T-helper 1 cell treated with Interleukin-12 subunit alpha and Interleukin-12 subunit beta and Interleukin-4 antibody, amounts not matched to agents 30 ng/mL and 1 ng/mL, for 36 hours (primary cell): ENCODE results near the gene IGF1. TPM values are rescaled to one million over a fixed set of nuclear protein-coding genes. Genes with fewer than 3 reads are reported as not detected.

Source experiments
- intact Hi-C: fragments of 100-400 bp; cut with micrococcal nuclease; formaldehyde crosslinking; loops from one replicate; pipeline ENCODE4 v1.15.1; 2024
- total RNA-seq: library from RNA; stranded (reverse); gene quantifications from 2 replicates; pipeline ENCODE4 v1.2.3, GENCODE V29; 2022

The IGF1 gene
- total RNA-seq, 1 donor from 2014 or later: 0.59 TPM

DNA sequence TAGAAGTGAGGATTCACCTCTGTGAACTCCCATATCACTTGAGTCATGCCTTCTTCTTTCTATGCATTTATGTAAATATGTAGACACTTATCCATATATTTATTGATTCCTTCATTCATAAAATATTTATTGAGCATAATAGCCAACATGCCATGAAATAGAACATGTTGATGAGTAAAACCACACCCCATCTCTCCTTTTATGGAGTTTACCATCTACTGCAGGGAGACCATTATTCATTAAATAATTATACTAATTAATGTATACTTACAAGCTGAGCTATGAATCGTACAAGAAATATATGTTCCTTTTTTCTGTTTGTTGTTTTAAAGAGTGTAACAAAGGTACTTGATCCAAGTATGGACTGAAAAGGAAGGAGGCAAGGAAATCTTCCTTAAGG is 17.4 kb upstream of the IGF1 start:
- intact Hi-C loops: no loop called here

DNA sequence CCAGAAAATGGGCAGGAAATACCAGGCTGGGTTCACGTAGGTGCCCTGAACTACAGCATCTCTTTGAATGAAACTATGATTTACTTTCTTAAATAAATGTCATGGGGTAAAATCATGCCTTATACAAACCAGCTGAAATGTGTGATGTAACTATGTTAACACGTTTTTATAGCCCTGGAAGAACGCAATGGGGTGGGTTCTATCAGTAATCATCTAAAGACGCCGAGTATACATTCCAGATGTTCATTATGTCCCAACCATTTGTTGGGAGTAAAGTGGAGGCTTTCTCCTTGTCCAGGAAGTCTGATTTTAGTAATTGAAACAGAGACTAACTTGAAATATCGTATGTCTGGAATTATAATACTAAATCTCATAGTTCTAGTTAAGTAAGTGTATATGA is 16.2 kb upstream of the IGF1 start:
- intact Hi-C loops: no loop called here

DNA sequence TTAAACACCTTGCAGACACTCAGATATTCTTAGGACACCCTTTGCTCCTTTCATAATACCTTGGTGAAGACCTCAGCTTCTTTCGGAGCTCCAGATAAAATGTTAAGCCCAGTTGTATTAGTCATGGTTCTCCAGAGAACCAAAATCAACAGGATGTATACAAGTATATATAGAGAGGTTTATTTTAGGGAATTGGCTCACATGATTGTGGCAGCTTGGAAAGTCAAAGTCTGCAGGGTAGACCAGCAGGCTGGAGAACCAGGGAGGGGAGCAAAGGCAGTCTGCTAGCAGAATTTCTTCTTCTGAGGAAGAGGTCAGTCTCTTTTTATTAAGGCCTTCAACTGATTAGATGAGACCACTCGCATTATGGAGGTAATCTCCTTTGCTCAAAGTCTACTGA is 6.9 kb upstream of the IGF1 start:
- intact Hi-C loops: no loop called here

DNA sequence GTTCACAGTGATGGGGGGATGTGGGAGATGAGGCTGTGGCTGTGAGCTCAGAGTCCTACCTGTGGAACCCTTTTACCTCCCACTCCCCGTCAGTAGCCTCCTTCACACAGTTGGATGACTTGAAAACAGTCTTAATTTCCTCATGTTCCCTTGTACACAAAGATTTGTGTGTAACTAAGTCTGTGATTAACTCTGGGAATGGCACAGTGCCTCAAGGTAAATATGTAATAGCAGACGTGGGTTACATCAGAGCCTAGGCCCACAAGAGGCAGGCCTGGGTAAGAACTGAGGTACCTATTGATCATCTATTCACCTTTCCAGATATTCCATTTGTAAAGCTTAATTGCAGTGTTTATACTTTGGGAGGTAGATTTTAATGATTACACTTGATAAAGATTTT is 5.8 kb upstream of the IGF1 start:
- intact Hi-C loops: no loop called here

DNA sequence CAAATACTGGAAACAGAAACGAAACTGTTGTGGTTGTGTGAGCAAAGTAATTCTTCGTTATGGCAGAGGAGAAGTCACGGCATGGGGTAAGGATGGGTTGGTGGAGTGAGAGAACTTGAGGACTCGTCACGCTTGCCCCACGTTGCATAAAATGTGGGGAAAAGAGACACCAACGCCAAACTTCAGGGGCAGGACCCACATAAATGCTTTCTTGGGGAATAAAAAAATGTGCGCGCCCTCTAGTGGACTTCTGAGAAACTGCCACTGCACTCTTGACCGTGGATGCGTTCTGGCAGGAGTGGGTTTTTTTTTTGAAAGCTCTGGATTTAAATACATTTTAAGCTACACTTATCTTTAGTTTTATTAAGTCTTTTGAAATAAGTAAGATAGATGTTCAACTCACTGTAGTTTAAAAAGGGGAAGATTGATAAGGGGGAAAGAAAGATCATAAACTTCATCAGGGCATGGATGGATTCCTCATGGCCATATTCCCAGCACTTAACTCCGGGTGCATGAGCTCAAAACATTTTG is 4.1 kb upstream of the IGF1 start:
- intact Hi-C loops: loop anchor here (1.0 to 5.0 kb wide), 8 partner anchors 63 to 1077 kb away; partner anchors contain the start of genes ARL1, NUP37 and PARPBP

DNA sequence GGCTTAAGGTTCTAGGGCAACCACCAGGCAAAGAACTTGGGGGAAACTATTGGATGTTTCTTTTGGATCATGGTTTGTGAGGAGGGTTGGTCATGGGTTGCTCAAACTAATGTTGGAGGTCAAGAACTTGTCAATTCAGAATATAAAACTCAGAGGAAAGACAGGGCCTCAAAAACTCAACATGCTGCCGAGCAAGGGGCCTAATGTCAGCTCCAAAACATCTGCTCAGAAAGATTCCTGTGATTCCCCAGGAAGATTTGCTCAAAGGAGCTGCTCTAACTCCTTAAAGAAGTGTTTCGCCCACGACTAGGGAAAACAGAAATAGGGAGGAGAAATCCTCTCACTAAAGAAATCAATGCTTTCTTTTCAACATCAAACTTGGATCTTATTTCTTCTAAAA is 3.7 kb upstream of the IGF1 start:
- intact Hi-C loops: loop anchor here (1.0 to 5.0 kb wide), 8 partner anchors 63 to 1077 kb away; partner anchors contain the start of genes ARL1, NUP37 and PARPBP

DNA sequence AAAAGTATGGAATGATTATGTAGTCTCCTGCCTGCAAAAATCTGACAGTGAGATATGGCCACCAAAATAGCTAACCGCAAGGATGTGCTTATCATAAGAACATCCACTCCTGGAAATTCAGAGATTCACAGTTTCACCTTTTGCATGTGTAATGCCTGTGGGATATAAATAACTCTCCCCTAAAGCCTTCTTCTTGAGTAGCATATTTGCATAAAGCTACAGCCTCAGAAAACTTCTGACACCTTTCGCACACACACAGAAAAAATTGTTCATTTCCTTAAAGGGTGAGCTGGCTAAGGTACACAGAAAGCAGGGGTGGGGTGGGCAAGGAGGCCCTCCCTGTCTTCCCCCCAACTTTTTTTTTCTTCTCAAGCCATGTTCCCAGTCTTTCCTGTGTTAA is 3.1 kb upstream of the IGF1 start:
- intact Hi-C loops: loop anchor here (1.0 to 5.0 kb wide), 2 partner anchors 421 to 1076 kb away; partner anchors contain the start of gene ARL1

DNA sequence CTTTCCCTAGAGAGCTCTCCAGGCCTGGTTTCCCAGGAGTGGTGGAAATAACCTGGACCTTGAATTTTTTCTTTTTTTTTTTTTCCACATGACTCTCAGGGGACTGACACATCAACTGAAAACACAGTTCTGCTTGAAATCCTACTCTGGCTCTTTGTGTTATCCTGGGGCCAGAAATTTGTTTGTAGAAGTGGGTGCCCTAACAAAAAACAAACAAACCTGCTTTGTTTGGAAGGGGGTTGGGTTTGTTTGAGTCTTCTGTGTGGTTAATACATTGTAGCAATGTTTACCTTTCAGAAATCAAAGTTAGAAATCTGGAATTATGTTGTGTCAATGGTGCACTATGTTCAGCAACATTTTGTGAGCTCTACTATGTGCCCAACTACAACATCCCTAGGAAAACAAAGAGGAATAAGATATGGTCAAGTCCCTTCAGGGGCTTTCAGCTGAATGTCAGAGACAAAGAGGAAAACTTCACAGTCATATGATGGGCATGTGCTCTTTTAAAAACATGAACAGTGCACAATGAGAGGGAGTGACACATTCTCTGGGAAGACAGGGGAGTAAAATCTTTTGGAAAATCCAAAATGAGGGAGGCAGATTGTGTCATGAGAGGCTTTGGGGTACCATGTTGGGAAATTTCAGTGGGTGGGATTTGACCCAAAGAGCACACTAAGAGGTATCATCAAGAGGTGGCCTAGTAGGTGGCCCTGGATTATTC is 1.5 kb upstream of the IGF1 start:
- intact Hi-C loops: loop anchor here (5.0 kb wide), 1 partner anchor 1075 kb away; the partner anchor contains the start of gene ARL1

DNA sequence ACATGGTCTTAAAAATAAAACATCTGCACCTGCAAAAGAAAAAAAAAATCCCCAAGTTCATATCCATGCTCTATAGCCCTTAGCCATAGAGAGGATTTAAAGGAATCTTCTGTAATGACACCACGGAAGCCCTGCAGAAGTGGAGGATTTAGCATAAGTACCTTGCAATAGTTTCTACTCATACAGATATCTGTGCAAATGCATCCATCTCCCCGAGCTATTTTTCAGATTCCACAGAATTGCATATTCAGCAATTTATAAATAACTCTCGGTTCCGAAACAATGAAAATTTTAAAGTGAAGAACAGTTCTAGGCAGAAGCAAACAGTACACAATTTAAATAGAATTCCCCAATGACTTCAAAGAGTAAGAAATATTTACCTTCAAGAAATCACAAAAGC is 424 bp downstream of the IGF1 start:
- intact Hi-C loops: loop anchor here (2.0 to 10.0 kb wide), 6 partner anchors 223 to 1073 kb away; partner anchors contain the start of genes ARL1, DRAM1 and PMCH

DNA sequence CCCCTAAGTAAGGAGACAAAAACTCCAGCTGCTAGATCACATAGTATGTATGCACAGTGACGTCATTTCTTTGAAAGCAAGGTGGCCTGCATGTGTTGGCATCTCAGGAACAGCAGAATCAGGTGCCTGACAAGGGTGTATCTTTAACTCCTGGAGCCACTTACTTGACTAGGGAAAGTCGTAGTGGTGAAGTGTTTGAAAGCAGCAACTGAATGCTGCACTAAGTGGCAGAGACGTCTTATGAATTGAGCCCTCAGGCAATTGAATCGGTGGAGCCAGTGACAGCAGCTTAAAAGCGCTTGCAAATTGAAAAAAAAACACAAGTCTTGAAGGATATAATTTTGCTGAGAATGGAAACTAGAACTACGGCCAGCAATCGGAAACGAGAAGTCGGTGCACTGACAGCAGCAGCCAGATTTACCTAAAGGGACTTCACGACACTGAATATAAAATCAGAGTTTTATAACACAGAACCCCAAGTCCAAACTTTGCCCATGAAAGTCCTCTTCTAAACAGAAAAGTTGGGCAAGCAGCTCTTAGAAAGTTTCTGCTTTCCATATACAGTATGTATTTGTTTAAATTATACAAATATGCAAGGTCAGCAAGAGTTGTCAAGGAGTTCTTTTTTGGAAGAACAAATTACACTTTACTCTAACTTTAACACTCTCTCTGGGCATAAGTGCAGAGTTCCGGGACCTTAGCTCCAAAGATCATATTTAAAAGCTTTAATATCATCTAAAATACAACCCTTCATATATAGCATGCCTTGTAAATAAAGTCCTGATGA is 1.1 kb downstream of the IGF1 start:
- intact Hi-C loops: loop anchor here (2.0 to 10.0 kb wide), 5 partner anchors 224 to 796 kb away; partner anchors contain the start of genes DRAM1 and PMCH

DNA sequence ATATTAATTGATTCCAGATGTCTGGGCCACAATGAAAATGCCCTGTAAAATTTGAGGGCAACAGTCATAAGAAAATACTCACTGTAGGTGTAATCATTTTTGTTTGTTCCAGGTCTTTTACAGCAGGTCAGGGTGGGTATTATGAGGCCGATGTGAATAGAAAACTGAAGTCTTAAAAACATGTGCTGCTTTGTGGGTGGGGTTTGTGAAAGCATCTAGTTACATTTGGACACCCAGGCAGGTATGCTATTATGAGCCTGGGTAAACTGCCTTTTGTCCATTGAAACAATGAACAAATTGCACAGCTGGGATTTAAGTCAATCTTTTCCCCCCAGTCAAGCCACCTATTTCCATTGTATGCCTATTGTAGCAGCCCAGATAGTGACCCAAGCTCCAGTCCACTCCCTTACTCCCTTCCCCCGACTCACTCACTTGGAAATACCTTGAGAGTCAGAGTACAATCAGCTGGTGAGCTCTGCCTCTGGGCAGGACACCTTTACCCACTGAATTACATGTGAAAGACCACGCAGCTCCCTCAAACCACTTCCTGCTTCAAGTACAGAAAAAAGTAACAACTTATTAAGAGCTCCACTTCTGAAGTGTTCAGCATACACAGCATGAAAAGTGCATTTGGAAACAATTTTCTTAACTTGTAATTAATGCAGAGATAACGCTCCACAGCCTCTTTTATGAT is 1.8 kb downstream of the IGF1 start:
- intact Hi-C loops: loop anchor here (1.0 to 10.0 kb wide), 6 partner anchors 177 to 796 kb away; partner anchors contain the start of genes DRAM1 and PMCH

DNA sequence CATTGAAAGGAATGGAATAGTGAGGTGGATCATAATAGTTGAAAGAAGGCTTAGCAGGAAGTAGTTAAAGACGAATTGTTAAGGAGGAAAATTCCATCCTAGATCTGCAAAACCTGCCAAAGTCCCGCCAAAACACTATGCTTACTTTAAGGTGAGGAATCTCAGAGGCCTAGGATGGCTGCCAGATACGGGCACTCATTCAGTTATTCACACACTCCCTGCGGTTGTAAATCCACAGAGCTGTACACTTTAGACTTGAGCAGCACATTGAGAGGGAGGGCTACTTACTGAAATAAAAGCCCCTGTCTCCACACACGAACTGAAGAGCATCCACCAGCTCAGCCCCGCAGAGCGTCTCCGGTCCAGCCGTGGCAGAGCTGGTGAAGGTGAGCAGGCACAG is 5.0 kb downstream of the IGF1 start:
- intact Hi-C loops: loop anchor here (10.0 kb wide), 2 partner anchors 701 to 799 kb away; no protein-coding TSS in a partner anchor

DNA sequence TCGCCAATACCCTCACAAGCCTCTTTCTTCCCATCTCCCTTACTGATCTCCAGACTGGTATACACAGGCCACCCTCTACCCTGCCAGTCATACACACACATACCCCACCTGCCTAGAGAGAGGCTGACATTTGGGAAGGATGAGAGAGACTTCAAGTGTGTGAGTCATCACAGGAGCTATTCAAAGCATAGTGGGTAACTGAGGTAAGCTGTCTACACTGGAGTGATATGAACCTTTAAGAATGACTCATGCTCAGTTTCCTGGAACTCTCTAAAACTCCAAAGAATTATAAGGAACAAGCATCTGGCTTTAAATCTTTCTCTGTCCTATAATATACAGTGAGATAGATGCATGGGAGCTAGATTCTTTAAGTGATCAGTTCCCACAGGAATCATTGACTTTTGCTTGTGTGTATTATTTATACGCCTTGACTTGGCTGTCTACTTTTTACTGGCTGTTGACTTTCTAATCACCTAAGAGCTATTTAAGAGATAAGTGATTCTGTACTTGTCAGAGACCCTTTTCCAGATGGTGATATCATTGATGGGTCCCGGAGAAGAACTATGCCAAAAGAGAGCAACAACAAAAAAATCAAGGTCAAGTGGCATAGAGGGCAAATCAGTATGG is 5.8 kb downstream of the IGF1 start:
- intact Hi-C loops: loop anchor here (10.0 kb wide), 2 partner anchors 700 to 800 kb away; no protein-coding TSS in a partner anchor

DNA sequence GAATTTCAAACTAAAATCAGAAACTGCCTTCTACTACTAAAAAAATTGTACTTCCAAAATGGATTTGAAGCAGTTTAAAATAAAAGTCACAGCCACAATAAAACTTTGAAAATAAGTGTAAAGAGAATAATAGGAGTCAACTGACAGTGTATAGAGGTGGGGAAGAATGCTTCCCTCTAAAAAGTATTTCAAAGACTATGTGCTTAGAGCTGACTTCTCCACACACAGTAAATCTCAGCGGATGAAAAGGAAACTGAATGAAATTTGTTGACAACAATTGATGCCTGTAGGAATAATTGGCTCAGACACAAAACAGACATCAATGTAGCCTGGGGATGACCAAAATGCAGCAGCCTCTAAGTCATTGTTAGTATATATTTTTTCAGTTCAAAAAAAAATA is 7.9 kb downstream of the IGF1 start:
- intact Hi-C loops: loop anchor here (10.0 kb wide), 2 partner anchors 698 to 802 kb away; no protein-coding TSS in a partner anchor

DNA sequence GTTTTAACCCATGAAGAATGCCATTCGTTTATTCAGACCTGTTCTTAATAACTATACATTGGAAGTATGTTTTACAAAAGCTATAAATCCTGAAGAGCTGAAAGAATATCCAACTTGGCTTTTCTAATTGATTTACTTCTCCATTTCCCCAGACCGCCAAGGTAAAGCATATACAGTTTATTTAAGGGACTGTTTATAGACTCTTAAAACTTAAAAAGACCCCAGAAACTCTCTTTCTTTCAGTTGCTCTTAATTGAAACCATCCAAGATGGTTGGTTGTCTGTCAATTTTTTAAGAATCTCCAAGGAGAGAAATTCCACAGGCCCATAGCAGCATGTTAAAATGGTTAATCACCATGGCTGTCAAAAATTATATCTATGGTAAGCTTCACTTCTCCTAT is 8.8 kb downstream of the IGF1 start:
- intact Hi-C loops: loop anchor here (10.0 kb wide), 2 partner anchors 697 to 803 kb away; no protein-coding TSS in a partner anchor

DNA sequence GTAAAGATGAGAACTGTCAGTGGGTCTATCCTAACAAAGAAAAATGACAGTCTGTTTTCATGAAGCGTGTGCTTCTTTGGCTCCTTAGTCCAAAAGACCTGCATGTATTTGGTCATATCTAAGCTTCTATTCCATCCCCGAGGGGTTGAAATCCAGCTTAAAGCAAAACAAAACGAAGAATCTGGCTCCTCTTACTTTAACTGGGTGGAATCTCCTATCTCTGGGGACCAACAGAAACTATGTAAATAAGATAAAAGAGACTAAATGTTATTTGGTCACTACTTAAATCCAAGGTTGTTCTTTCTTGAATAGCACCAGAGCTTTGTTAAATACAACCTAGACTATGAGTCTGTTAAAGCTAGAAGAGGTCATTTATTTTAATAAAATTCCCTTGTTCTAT is 9.4 kb downstream of the IGF1 start:
- intact Hi-C loops: loop anchor here (10.0 kb wide), 2 partner anchors 696 to 804 kb away; no protein-coding TSS in a partner anchor

DNA sequence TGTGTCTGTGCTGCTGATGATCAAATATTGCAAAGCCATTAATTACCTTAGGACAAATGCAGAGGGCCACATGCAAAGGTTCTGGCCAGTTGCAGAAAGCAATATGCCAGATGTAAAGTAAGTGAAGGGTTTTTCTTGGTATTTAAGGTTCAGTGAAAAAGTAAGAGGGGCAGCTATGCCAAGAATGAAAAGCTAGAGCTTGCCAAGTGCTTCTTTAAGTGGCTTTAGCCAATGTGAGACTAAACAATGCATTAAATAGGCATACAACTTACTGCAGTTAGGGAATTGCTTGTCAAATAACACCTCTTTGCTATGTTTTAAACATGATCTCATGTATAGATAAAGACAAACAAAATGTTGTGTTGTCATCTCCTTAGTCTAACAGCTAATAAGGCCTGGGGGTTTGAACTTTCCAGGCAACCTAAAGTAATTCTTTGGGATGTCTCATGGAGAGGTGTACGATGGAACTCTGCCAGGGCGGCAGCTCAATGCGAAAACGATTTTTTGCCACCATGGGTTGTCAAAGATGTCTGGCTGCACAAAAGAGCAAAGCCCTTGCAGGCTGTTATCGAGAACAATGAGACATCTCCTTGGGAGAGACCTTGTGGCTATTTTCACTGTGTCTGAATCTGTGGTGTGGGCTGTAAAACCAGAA is 12.0 kb downstream of the IGF1 start:
- intact Hi-C loops: no loop called here

DNA sequence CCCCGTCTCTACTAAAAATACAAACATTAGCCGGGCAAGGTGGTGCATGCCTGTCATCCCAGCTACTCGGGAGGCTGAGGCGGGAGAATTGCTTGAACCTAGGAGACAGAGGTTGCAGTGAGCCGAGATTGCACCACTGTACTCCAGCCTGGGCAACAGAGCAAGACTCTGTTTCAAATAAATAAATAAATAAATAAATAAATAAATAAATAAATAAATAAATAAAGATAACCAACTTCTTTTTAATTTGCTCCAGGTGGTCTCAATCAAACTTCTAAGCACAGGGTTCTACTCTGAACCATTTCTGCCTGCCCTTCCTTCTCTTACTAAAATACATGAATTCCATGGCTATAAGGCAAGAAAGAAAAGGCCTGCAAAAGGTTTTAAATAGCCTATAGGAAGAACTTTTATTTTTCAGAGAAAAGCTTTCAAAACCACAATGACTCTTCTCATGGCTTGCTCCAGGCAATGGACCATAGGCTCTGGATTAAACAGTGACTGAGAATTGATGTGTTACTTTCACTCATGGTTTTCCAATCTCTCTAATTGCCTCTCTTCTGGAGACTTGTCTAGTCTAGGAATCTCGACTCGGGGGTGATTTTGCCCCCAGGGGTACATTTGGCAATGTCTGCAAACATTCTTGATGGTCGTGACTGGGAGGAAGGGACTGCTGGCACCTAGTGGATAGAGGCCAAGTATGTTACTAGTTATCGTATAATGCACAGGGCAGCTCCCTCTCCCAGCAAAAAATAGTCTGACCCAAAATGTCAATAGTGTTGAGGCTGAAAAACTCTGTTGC is 14.4 kb downstream of the IGF1 start:
- intact Hi-C loops: no loop called here

DNA sequence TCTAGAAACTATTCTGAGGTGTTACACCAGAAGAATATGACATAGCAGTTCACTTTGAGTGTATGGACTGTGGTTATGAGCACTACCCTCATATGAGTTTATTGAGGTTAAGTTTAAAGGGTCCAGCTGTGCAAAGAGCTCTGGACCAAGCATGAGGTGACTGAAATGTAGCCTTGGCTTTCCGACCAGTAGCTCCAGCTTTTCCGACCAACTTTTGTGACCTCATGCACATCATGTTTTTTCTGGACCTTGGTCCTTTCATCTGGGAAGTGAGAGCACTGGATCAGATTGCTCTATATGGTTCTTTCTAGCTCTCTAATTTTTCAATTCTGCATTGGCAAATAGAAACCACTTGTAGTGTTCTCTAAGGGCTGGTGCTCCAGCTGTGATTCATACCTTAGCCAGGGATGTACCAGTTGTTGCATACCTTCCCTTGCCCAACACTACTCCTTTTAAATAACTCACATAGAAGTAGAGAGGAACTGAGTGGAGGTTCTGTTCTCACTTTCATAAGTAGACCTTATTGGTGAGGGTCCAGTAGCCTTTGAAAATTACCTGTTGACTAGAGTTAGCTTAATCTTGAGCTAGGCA is 16.6 kb downstream of the IGF1 start:
- intact Hi-C loops: no loop called here
